Stimulated activated CD8-positive, alpha-beta memory T cell treated with anti-CD3 and anti-CD28 coated beads, Interleukin-4, amount 100 ng/mL, for 48 hours (primary cell): ENCODE results near the gene ARHGAP26.

Source experiments
- DNase-seq: peaks from one replicate; pipeline ENCODE4 v3.0.0-alpha.2; 2020

Gene ARHGAP26

GRCh38 chr5:143054480-143054941, 284.3 kb downstream of the ARHGAP26 start:
- DNase-seq: peak; percentile 56

GRCh38 chr5:143055596-143056338, 285.6 kb downstream of the ARHGAP26 start:
- DNase-seq: no peak

GRCh38 chr5:143056339-143056704, 286.1 kb downstream of the ARHGAP26 start:
- DNase-seq: no peak

GRCh38 chr5:143056792-143057579, 286.8 kb downstream of the ARHGAP26 start:
- DNase-seq: no peak

GRCh38 chr5:143057580-143057999, 287.4 kb downstream of the ARHGAP26 start:
- DNase-seq: no peak

DNA sequence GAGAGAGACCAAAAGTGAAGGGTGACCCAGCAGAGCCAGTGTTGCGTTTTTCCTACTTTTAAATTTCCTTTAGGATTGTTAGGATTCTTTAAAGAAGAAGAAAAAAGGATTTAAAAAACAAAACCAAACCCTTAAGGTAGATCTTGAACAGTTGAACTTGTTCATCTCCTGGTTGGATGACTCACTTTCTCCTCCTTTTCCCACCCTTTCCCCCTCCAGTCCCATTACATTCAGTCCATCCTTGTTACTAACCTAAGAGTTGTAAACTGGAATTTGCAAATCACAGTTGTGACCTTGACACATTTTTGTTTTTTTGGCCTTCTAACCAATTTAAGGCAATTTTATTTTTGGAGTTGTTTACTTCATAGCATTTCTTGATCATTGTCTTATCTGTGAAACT, 289.2 kb downstream of the ARHGAP26 start:
- DNase-seq: no peak

DNA sequence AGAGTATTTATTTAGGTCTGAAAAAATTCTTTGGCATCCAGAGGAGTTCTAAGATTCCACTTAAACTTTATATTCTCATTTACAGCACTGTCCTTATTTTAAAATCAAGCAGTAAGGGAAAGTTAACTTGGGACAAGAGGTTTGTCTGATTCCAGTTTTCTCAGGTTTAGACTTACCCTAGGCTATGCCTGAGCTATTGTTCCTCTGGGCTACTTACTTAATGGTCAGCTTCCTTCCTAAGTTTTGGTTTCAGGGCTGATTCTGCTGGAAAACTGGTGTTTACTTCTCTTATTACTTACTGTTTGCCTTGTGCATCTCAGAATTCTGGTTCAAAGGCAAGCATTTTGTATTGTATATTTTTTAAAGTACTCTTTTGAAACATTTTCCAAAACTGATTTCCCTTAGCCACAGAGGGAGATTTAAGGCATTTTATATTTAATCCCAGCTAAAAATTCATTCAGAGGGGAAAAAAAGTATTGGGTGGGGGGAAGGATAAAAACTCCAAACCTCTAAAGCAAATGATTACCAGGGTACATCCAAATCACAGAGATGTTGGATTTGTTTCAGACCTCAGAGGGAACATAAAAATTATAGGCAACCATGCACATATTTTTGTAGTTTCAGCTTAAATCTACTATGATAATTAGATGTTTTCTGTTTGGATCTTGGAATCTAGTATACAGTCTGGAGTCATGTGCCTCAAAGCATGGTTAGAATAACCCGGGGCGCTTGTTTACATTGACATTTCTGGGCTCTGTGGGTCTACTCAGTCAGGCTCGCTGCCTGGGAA, 290.0 kb downstream of the ARHGAP26 start:
- DNase-seq: no peak

DNA sequence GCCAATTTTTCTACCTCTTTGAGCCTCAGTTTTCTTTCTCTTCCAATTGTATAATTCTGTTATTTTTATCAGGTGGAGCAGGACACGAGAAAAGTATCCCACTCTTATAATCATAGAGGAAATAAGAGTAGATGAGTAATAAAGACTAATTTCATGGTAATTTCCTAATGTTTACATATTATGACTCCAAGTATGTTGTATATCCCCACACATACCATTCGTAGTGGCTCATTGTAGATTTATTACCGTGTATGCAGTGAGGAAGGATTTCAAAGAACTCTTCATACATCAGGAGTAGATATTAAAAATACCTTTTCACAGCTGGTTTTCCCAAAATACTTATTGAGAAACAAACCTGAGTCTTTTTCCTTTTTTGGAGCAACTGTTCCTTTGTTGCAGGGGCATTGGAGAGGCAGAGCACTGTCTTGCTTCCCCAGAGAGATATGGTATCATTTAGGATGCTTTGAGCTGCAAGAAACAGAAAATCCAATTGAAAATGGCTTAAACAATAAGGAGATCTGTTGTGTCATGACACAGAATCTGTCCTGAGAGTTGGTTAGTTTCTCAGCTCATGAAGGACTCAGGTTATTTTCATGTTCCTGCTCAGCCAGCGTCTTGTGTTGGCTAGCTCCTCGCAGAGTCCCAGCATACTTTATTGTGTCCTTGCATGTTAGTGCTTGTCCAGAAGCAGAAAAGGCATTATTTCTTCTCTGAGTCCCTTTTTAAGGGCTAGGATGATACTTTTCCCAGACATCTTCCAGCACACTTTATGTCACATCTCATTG, 291.2 kb downstream of the ARHGAP26 start:
- no peak for DNase-seq

DNA sequence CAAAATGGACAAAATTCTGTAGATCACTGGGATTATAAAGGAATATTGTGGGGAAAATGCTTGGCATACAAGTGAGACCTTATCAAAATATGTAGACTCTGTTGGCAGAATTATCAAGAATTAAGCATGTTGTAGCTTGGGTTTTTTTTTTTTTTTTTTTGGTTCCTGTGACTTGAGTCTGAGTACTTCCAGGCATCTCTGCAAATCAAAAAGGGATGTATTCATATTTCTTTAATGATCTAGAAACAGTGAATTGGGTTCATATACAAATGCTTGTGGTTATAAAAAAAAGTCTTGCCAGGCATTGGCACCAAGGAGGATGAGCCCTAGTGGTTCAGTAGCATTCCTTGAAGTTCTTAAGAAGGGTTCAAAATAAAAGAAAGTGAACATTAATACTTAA, 292.2 kb downstream of the ARHGAP26 start:
- DNase-seq: no peak

GRCh38 chr5:143063175-143063970, 293.2 kb downstream of the ARHGAP26 start:
- DNase-seq: no peak

DNA sequence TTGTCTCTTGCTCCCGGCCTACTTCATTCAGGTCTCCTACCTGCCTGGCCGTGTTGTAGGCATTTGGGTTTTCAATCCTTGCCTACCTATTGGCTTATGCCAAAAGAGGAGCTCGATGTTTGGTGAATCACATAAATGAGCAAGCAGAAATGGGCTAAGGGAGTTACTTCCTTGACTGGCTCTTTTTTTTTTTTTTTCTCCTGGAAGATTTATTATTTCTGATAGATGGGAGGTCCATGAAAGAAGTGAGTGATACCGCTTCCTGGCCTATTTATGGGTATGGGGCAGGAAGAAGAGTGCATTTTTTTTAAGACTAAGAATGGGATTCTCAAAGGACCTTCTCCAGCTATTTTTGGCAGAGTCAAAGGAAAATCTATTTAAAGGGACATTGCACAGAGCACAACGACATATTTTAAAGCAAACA, 294.1 kb downstream of the ARHGAP26 start:
- no peak for DNase-seq

GRCh38 chr5:143064676-143065075, 294.5 kb downstream of the ARHGAP26 start:
- no peak for DNase-seq

DNA sequence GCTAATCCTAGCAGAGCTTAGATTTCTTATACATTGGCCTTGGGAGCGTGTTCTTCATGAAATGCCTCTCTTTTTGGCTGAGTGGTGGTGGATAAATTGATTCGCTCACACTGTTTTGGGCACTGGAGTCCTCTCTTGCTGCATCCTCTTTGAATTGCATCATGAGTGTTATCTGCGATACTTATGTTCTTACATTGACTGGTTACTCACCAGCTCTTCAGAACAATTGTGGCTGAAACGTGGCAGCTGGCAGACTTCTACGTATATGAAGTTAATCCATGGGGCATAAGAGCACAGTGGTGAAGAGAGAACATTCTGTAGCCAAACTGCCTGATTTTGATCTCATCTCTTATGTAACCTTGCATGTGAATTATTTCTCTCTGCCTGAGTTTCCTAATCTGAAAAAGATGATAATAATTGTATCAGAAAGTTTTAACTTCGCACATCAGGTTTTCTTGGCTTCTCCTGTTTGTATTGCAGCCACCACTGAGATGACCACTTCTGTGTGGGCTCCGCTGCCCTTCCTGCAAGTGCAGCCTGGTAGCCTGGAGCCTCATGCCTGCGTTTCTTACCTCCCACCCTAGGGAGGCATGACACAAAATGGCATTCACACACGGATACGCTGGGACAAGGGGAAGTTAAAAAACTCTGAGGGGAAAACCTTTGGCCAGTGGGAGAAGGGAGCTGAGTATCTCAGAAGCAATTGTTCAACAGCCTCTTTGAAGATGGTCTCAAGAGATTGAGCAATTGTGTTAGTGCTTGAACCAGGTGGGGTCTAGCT, 295.2 kb downstream of the ARHGAP26 start:
- peak; percentile 50 for DNase-seq

DNA sequence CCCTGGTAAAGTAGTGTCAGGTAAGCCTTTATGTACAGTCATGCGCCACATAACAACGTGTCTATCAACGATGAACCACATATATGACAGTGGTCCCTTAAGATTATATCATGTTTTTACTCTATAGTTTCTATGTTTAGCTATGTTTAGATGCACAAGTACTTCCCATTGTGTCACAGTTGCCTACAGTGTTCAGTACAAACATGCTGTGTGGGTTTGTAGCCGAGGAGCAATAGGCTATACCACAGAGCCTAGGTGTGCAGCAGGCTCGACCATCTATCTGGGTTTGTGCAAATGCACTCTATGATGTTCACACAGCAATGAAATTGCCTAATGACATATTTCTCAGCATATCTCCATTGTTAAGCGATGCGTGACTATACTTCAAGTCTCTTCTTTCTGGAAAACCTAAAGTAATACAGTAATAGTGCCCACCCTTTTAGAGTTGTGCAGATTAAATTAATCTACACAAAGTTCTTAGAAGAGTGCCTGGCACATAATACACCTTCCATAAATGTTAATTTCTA, 295.9 kb downstream of the ARHGAP26 start:
- DNase-seq: no peak

DNA sequence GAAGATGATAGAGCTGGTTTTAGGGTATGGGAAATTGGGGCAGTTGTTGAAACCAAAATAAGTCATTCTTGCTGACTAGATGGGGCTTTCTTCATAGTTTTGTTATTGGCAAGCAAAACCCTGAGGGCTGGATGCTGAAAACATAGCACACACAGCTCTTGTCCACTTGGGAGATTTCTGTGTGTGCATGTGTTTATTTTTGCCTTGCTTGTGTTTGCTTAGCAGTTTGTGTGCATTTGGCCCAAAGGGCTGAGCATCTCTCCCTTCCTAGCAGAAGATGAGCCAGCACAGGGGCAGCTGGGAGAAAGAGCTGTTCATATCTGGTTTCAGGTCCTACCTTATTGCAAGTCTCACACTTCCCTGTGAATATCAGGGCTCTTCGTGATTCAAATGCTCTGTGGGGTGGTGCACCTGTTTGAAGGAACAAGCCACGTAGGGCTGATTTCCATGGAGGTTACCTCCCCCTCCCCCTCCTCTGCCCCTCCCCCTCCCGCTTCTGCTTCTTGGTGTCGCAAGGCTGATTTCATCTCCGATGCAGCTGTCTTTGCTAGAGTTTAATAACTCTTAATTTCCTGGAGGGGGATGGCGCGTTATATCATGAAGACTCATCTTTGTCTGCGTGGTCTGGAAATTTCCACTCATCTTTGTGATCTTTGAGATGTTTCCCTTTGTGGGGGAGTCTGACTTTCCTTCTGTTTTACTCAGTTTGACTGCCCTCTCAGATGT, 296.5 kb downstream of the ARHGAP26 start:
- peak; percentile 62 for DNase-seq

DNA sequence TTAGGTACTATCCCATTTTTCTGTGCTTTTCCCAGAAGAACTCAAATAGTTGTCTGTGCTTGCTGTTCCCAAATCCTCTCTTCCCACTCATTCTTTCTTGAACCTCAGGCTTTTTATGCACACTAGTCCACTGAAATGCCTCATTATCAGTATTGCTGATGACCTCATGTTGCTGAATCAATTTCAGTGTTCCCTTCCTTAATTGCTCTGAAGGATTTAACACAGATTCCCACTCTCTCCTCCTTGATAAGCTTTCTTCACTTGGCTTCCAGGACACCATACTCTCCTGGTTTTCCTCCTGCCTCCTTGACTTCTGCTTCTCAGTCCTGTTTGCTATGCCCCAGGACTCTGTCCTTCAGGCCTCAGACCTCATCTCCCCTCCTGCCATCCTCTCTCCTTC, 298.5 kb downstream of the ARHGAP26 start:
- no peak for DNase-seq

- DNase-seq: no peak
Observed at GRCh38 chr5:143071927-143072326, 301.8 kb downstream of the ARHGAP26 start.

- no peak for DNase-seq
Observed at GRCh38 chr5:143072734-143073133, 302.6 kb downstream of the ARHGAP26 start.

- DNase-seq: no peak
Observed at GRCh38 chr5:143073766-143074165, 303.6 kb downstream of the ARHGAP26 start.
